Mononuclear cell (primary cell): ENCODE measurements around the gene ARHGAP22. TPM values are rescaled to one million over a fixed set of nuclear protein-coding genes. Genes with fewer than 3 reads are reported as not detected.

Experiments
- H3K27me3 ChIP-seq: 2 replicates; pipeline ENCODE4 v1.6.0; 2011; ENCODE audit warnings: low read length, control low read depth; ENCODE audit not compliant: insufficient read depth
- H3K4me1 ChIP-seq: 2 replicates; pipeline ENCODE4 v1.5.1; 2011; ENCODE audit warnings: mild to moderate bottlenecking, low read length, control low read depth; ENCODE audit not compliant: insufficient read depth
- H3K4me3 ChIP-seq: 2 replicates; pipeline ENCODE4 v1.5.1; 2011; ENCODE audit warnings: mild to moderate bottlenecking, low read length, moderate library complexity
- H3K9me3 ChIP-seq: 2 replicates; pipeline ENCODE4 v1.5.1; 2011; ENCODE audit warnings: low read depth, mild to moderate bottlenecking, control low read depth, low read length
- total RNA-seq: library from RNA; depleted of rRNA; stranded (reverse); fragments of >200 nt; gene quantifications from one replicate; pipeline ENCODE4 v1.2.3, GENCODE V29; 2012

Gene ARHGAP22
- total RNA-seq, 1 donor: 1.2 TPM

DNA sequence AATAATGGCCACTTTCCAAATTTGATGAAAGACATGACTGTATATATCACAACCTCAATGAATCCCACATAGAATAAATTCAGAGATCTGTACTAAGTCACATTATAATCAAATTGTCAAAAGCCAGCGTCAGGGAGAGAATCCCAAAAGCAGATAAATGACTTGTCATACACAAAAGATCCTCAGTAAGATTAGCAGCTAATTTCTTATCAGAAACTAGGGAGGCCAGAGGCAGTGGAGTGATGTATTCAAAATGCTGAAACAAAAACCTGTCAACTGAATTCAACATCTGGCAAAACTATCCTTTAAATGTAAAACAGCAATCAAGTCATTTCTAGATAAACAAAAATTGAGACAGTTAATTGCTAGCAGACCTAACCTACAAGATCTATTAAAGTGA lies 11.6 kb upstream of the ARHGAP22 start:
- H3K4me1 ChIP-seq: no peaks in the 10 kb centered on the region
- no peak overlapping the region for H3K4me3 ChIP-seq
- H3K9me3 ChIP-seq: no peaks in the 10 kb centered on the region
- H3K27me3 ChIP-seq: peaks cover 7% of the 10 kb centered on the region

DNA sequence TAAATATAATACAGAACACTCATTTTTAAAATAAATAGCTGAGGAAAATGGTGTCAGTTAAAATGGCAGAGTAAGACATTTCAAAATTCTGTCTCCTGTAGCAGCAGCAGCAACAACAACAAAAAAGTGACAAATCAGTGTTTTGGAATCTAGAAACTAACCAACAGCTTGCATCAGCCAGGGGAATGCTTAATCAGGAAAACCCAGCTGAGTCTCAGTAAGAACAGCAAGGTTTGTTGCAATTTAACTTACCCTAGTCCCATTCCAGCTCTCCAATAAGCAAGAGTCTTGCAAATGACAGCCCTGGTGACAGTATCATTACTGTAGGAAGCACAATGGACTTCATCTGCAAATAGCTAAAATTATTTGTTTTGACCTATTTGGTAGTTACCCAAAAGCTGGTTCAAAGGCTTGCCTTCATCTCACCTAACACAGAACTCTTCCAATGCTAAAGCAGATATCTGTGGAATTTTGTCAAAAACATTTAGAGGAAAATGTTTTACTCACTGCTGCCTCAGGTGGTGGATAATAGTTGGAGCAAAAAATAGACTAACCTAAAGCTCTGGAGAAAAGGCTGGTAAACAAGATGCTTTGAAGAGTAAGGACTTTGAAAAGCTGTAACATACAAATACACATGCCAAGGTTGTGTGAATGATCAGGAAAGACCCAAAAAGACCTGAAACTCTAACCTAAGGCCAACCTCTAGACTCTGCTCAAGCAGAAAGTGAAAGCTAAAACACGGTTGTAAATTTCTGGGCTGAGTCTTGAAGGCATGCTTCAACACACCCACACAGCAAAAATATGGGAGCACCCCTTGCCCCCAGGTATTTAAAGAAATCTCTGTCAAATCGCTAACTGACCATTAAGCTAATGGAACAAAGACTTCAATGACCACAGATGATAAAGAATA lies 9.9 kb upstream of the ARHGAP22 start:
- Histone ChIP-seq H3K9me3 (no peaks in the 10 kb centered on the region), H3K27me3 (peaks cover 7% of the 10 kb centered on the region), H3K4me1 (no peaks in the 10 kb centered on the region), H3K4me3 (no peak overlapping the region)

DNA sequence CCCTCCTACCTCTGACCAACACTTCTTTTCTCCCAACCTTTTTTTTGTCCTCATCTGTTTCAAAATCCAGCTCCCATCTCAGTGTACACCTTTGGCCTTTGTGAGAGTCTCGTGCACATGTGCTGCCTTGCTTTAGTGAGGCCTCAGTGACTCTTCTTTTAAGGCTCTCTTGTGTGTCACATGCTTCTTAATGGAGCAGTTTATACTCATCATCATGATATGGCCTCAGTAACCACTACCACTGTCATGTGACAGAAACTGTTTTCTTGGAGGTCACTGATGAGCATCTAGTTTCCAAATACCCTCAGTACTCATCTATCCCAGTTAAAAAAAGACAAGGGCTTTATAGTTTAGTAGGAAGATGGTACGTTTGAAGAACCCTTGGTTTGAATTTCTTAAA lies 8.1 kb upstream of the ARHGAP22 start:
- Histone ChIP-seq H3K4me3 (no peak overlapping the region), H3K27me3 (peaks cover 7% of the 10 kb centered on the region), H3K9me3 (no peaks in the 10 kb centered on the region), H3K4me1 (peaks cover 4% of the 10 kb centered on the region)

DNA sequence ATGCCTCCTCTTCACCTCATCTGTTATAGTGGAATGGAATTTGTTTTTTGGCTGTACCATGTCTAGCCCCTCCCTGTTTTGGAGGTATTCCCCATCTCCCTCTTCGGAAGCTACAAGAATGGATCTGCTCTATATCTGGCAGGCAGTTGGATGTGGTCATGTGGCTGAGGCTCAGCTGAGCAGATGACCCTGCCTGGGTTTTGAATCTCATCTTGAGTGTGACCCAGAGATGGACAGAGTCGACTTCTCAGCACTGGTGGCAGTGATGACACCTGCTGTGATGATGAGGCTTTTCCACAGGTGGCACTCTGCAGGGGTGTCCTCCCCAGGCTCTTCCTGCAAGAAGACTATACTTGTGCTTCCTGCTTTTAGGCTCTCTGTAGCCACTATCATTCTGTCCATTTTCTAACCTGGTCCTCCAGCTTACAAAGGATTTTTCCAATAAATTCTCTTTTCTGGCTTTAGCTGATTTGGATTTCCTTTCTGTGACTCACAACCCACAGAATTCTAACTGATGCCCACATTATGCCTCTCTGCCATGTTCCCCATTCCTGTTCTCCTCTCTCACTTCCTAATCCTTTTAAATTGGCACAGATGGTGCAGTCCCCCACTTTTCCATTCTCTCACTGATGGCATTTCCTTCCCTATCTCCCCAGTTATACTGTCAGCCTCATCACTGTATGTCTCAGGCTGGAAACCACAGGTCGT lies 7.5 kb upstream of the ARHGAP22 start:
- Histone ChIP-seq H3K9me3 (no peaks in the 10 kb centered on the region), H3K4me3 (no peak overlapping the region), H3K4me1 (peaks cover 10% of the 10 kb centered on the region), H3K27me3 (peaks cover 7% of the 10 kb centered on the region)

DNA sequence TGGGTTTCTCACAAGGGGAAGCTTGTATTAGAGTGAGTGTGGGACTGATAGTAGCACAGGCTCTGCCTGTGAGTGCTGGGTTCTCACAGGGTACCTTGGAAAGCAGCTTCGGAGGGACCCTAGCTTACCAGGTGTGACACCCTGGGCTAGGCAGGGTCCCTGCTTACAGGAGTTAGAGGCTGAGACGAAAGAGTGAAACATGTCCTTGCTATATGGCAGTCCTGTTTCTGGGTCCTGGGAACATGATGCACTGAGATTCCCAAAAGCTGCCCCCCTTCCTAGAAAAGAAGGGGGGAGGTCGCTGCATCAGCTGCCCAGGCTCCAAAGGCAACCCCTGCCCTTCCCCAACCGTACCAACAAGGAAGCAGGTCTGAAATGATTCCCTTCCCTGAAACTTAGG lies 6.3 kb upstream of the ARHGAP22 start:
- Histone ChIP-seq H3K4me1 (peaks cover 22% of the 10 kb centered on the region), H3K9me3 (no peaks in the 10 kb centered on the region), H3K4me3 (no peak overlapping the region), H3K27me3 (peaks cover 7% of the 10 kb centered on the region)

DNA sequence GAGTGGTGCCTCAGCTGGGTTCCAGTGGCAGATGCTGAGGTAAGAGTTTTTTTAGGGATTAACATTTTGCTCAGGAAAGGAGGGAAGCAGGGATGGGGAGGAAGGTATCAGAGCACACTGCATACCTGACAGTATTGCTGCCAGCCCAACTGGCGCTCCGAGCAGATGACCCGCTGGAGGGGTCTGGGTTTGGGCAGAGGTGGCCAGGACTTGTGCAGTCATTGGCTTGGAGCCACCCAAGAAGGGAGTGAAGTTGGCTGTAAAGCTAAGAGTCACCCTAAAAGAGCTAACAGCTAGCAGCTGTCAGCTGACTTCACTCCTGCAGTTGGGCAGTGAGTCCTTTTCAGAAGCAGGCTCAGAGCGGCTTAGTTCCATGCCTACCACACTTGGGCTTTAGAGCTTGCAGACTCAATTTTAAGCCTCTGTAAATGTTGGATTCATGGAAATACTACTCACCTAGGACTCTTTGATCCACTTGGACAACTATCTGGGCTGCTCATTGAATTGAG lies 5.8 kb upstream of the ARHGAP22 start:
- Histone ChIP-seq H3K9me3 (no peaks in the 10 kb centered on the region), H3K27me3 (peaks cover 10% of the 10 kb centered on the region)

DNA sequence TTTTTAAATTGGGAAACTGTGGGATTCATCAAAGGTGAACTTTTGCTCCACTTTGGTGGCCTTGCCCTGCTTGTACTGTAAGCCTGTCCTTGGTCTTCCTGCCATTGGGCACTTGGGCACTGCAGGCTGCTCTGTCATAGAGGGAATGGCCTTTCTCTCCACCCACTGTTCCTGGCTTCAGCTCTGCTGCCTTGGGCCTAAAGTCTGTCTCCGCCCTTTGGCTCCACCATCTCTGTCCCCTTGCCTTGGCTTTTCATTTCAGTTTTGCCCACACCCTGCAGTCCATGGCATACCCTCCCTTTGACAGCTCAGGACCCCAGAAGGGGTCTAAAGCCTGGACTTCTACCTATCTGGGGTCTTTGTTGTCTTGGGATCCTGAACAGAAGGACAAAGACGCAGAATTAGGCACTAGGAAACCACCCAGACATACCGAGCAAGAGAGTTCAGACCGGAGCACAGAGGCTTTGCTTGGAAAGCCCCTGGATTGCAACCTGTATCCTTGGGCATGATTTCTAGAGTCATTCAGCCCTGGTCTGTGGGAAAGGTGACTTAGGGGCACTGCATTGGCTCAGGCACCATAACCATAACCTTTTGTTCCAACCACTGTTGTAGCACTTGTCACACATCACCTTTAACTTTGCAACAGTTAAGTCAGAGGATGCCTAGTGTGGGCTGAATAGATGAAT lies 5.2 kb upstream of the ARHGAP22 start:
- H3K4me3 ChIP-seq: no peak overlapping the region
- no peaks in the 10 kb centered on the region for H3K9me3 ChIP-seq
- peaks cover 33% of the 10 kb centered on the region for H3K4me1 ChIP-seq
- H3K27me3 ChIP-seq: peaks cover 12% of the 10 kb centered on the region

More for the DNA sequence above, 5.8 kb upstream of the ARHGAP22 start:
- Histone ChIP-seq H3K4me3 (no peak overlapping the region), H3K4me1 (peaks cover 27% of the 10 kb centered on the region)

DNA sequence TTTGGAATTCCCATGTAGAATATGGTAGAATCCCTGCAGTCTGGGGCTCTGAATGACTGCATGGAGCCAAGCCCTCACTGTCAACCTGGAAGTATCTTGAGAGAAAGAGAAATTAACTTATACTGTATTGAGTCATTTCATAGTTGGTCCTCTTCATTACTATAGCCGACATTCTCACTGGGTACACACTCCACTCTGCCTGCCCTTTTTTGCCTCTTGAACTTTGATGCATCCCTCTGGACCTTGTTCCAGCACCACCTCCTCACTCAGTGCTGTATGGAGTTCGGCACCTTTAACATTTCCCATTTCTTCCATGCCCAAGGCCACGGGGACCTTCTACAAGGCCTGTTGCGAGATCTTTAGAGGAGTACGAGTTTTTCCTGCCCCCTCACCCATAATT lies 4.6 kb upstream of the ARHGAP22 start:
- H3K4me1 ChIP-seq: peaks cover 37% of the 10 kb centered on the region

DNA sequence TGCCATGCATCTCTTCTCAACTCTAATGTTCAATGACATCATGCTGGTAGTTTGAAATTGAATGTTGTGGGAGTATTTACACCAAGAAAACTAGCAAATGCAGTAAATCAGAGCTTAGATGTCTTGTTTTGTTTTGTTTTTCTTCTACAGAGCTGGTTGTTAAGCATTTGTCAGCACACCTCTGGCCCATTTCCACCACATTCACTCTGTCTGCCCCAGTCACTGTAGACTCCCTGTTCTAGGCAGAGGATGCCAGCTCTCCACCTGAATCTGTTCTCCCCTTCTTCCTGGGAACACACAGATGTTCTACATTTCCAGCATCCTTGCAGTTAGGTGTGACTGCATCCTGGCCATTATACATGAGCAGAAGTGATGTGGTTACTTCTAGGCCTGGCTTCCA lies 4.1 kb upstream of the ARHGAP22 start:
- Histone ChIP-seq H3K4me3 (no peak overlapping the region), H3K9me3 (no peaks in the 10 kb centered on the region), H3K27me3 (peaks cover 11% of the 10 kb centered on the region), H3K4me1 (peaks cover 42% of the 10 kb centered on the region)

More for the DNA sequence above, 4.6 kb upstream of the ARHGAP22 start:
- peaks cover 7% of the 10 kb centered on the region for H3K27me3 ChIP-seq
- no peak overlapping the region for H3K4me3 ChIP-seq
- H3K9me3 ChIP-seq: no peaks in the 10 kb centered on the region

DNA sequence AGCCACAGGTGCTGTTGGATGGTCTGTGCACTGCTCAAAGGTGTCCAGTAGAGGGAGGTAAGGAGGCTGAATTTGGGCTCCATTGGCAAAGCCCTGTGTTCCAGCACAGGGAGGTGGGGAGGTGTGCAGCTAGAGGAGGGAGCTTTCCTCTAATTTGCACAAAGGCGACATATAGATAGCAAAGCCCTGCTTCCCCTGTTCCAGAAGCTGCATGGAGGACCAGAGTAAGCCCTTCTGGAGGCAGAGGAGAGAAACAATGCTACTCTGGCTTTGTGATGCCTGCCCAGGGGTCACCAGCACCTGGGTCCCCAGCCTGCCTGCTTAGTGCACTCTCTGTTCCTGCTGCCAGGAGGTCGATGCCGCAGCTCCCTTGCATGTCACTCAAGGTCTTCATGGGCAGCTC lies 3.4 kb upstream of the ARHGAP22 start:
- Histone ChIP-seq H3K4me1 (peaks cover 48% of the 10 kb centered on the region), H3K4me3 (no peak overlapping the region), H3K9me3 (no peaks in the 10 kb centered on the region), H3K27me3 (peaks cover 12% of the 10 kb centered on the region)

DNA sequence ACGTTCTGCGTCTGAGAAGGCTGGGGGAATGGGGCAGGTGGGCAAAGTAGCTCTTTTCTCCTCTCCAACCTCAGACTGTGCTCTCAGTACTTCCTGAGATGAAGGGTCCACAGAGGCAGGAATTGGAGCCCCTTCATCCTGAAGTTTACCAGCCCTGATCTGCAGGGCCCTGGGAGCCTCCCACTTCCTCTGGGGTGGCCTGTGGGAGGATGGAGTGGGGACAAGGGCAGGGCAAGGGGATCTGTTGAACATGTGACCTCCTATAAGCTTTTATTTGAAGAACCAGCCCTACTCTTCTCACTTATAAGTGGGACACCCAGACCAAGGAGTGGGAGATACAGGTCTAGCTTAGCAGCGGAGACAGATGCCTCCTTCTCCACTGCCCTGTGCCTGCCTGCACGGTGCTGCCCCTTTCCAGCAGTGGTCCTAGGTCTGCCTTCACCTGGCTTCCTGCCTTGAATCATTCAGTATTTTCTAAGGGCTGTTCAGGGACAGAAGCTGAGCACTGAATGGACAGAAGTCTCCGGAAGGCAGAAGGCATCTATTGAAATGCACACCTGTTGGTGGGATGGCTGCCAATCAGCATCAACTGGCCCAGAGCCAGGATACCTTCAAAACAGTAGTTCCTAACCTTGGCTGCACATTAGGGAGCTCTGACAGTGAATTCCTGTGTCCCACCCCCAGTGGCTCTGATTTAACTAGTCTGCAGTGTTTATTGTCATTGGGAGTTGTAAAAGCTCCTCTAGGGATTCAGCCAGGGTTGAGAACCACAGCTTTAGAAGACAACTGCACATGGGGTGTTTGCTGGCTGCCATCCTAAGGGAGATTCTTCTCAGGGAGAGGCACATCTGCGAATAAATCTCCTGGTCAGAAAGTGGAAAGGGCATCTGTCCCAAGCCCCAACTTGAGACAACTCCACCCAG lies 2.7 kb upstream of the ARHGAP22 start:
- Histone ChIP-seq H3K27me3 (peaks cover 12% of the 10 kb centered on the region), H3K4me3 (no peak overlapping the region), H3K4me1 (peaks cover 48% of the 10 kb centered on the region), H3K9me3 (no peaks in the 10 kb centered on the region)

DNA sequence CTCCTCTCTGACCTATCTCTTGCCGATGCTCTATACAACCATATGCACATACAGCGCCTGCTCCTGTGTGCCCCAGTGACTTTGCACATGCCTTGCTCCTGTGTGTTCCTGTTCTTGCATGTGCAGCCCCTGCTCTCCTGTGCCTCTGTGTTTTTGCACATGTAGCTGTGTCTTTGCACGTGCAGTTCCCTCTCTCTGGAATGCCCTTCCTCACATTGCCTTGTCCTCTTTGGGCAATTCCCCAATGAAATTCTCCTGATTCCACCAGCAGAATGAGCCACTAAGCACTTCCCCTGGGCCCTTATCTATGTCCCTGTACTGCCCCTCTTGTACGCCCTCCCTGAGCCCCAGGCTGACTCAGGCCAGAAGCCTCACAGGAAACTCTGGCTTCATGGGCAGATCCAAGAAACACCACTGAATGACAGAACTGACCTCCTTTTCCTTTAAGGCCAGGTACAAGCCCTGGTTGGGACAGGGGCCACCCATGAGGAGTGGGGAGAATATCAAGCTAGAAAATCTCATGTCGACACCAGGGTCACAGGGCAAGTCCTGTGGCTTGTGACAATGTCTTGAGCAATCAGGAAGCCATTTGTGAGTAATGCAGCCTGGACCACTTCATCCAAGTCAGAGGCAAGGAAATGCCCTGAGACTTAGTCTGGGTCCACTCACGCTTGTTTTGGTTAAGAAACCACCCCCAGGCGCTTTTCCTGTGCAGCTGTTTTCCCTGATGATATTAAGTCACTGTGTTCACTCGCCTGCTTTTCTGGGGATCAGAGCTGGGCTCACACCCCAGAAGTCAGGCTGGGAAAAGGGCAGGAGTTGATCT lies 1.9 kb upstream of the ARHGAP22 start:
- peaks cover 12% of the 10 kb centered on the region for H3K27me3 ChIP-seq
- H3K9me3 ChIP-seq: no peaks in the 10 kb centered on the region
- H3K4me1 ChIP-seq: peaks cover 48% of the 10 kb centered on the region
- no peak overlapping the region for H3K4me3 ChIP-seq

DNA sequence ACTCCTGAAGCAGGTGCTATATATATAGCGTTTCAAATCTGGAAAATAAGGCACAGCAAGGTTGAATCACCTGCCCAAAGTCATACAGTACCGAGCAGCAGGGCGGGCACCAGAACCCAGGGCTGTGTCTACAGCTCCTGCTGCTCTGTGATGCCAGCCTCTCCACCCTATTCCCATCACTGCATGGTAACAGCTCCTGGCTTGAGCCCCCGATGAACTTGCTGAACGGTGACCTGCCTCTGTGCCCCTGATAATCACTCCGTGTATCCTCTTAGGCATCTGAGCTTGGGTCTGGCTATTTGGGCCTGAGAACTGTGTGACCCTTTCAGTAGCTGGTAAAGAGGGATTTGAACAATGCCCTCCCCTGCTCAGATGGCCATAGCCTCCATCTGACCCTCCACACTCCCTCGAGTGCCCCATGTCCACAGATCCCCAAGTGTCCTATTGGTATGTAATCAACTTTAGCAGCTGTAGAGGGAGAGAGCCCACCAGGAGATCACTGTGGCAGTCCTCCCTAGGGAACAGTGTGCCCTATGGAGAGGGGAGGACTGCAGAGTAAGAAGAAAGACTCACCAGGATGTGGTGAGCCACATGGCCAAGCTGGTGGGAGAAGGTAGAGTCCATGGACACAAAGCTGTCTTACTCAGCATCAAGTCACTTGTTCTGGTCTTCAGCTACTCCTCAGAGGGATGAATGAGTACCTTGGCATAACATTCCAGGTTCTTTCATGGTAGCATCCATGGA lies 1.1 kb upstream of the ARHGAP22 start:
- Histone ChIP-seq H3K4me3 (no peak overlapping the region), H3K9me3 (no peaks in the 10 kb centered on the region), H3K4me1 (peaks cover 48% of the 10 kb centered on the region), H3K27me3 (peaks cover 12% of the 10 kb centered on the region)
